Activated CD4-positive, alpha-beta T cell treated with anti-CD3 and anti-CD28 coated beads for 48 hours (primary cell): ENCODE data around the gene TBXAS1.
"Not testable (repeated sequence)": the region's sequence is repeated elsewhere in the genome, so short reads cannot be mapped to it uniquely, and the experiment has no call there.

Experiments
- DNase-seq: peaks from one replicate; pipeline ENCODE4 v3.0.0-alpha.2; 2020

The TBXAS1 gene

GRCh38 chr7:139828446-139828845, 618 bp upstream of the TBXAS1 start:
- DNase-seq: no peak

DNA sequence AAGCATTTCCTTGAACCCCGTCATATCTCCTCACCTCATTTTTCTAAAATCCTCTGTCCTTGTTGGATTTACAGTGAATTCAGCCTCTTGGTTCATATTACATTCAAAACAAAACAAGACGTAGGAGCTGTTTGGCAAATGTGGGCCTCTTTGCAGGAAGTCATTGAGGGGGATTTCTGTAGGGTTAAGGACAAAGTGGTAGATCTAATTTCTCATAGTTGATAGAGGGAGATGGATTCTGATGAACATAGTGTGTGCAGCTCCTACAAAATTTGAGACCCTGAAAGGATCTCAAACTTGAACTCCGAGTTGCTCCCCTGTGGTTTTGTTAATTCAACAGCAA, 682 bp downstream of the TBXAS1 start:
- no peak for DNase-seq

DNA sequence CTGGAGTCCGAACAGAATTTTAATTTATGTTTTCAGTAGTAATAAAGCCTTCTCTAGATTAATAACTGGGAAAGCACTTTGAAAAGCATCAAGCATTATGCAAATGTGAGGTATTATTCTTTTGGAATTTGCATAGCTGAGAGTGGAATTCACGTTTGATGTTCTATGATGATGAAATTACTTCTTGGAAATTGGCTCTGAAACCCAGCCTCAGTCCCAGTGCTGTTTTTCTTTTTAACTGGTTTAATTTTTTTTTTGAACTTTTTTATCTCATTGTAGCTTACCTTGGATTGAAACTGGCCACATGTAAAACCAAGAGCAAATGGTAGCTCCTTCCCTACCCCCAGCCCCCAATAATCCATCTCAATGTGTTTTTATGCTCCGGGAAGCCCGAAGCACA, 1.2 kb downstream of the TBXAS1 start:
- DNase-seq: no peak

DNA sequence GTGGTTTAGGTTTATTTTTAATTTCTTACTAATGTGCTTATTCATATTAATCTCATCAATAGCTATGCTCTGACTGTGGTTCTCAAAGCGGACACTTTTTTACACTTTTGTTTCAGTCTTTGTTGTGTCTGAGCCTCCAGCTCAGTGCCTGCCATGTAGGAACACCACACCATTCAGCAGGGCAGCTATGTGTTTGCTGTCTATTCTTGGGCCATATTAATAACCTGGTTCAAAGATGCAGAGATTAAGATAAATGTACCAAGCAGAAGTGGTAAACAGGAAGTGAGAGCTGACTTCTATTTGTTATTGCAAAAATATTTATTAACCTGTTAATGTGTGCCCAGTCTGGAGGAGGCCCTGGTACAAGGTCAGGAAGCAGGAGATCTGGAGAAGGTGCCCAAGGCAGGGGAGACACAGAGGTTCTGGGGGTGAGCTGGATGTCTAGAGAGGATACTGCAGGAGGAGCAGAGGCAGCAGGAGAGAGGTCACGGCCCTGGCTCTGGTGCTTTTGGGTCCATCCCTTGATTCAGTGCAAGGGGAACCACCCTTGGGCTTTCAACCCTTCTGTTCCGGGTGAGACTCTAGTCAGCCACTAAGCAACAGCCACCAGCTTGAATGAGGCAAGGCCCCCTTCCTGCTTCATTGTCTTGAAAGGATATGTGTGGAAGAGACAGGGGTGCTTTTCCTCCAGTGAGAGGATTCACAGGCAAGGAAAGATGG, 1.9 kb downstream of the TBXAS1 start:
- DNase-seq: no peak

GRCh38 chr7:139835848-139836247, 6.8 kb downstream of the TBXAS1 start:
- DNase-seq: not testable (repeated sequence)

DNA sequence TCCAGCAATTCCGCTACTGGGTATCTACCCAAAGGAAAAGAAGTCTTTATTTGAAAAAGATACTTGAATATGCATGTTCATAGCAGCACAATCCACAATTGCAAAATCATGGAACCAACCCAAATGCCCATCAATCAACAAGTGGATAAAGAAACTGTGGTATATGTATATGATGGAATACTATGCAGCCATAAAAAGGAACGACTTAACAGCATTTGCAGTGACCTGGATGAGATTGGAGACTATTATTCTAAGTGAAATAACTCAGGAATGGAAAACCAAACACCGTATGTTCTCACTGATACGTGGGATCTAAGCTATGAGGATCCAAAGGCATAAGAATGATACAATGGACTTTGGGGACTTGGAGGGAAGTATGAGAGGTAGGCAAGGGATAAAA, 8.2 kb downstream of the TBXAS1 start:
- DNase-seq: not testable (repeated sequence)

DNA sequence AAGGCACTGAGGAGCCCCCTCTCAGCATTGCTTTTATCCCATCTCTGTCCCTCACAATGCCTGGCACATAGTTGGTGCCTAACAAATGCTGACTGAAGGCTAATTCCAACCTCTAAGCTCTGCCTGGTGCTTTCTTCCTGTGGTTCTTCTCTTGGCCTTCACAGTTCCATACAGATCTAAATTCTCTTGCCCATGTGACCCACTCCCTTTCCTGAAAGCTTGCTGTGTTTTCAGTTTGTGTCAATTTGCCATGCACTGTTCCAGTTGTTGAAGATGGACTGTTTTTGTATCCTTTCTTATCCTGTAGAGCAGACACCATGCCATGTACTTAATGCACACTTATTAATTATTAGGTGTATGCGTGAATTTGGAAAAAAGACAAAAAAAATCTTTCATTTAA, 9.2 kb downstream of the TBXAS1 start:
- DNase-seq: no peak

DNA sequence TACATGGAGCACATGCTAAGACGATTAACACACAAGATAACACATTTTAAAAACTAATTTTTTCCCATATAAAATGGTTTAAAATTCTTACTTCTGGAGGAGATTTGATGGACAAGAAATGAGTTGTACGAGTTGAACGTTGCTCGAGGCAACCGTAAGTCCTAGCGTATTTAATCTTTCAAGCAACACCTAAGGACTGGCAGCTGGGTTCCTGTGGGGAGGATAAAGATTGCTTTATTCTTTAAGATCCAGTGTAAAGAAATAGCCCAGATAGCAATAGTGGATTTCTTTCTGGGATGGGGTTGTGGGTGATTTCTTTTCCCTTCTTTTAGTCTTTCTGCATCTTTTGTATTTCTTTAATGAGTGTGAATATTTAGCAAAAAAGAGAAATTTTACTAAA, 9.8 kb downstream of the TBXAS1 start:
- DNase-seq: no peak

- DNase-seq: no peak
Measured at GRCh38 chr7:139840776-139841175, 11.7 kb downstream of the TBXAS1 start.

- DNase-seq: no peak
Measured at GRCh38 chr7:139842401-139843210, 13.5 kb downstream of the TBXAS1 start.

DNA sequence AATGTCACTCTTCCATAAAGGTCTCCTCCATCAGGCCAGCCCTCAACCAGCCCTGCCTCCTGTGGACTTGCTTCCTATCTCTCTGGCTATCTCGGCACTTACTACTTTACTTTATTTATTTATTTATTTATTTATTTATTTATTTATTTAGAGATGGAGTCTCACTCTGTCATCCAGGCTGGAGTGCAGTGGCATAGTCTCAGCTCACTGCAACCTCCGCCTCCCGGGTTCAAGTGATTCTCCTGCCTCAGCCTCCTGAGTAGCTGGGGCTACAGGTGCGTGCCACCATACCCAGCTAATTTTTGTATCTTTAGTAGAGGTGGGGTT, 14.1 kb downstream of the TBXAS1 start:
- not testable (repeated sequence) for DNase-seq

DNA sequence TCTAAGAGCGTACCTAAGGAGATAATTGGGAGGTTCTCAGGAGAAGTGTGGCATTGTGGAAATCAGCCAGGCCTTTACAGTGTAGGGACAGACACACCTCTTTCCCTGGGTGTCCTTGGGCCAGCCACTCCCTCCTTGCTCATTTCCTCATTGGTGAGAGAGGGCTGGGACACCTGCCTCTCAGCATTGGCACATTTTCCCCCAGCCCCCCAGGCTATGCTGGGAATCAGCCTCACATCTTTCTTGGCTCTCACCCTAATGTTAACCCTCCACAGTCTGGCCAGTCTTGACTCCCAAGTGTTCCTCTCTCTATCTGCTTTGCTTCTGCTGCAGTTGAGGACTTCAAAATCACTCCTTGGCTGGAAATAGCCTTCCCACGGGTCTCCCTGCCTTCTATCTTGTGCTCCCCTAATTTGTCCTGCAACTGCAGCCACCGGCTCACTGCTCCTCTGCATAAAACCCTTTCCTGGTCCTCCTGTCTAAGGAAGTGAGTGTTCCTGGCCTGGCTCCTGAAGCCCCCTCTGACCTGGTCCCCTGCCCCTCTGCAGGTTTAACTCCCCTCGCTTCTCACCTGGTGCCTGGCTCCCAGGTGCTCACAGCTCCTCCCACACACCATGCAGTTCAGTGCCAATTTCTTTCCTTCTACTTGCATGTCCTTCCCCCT, 15.8 kb downstream of the TBXAS1 start:
- DNase-seq: no peak

DNA sequence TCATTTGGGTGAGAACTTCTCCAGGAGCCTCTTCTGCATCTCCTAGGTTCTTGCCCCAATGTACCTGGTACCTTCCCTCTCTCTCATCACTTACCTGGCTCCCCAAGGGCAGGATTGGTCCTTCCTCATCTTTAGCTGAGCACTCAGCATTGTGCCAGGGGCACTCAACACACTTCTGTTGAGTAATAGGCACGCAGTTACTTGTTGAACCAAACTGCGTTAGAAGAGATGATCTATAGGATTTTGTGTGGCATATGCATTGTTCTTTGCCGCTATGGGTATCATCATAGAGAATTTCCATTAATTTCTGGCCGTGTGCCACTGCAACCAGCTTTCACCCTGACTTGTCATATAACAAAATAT, 16.4 kb downstream of the TBXAS1 start:
- no peak for DNase-seq

GRCh38 chr7:139846297-139846696, 17.2 kb downstream of the TBXAS1 start:
- DNase-seq: no peak

GRCh38 chr7:139848274-139848673, 19.2 kb downstream of the TBXAS1 start:
- no peak for DNase-seq

GRCh38 chr7:139850906-139851305, 21.8 kb downstream of the TBXAS1 start:
- DNase-seq: no peak

DNA sequence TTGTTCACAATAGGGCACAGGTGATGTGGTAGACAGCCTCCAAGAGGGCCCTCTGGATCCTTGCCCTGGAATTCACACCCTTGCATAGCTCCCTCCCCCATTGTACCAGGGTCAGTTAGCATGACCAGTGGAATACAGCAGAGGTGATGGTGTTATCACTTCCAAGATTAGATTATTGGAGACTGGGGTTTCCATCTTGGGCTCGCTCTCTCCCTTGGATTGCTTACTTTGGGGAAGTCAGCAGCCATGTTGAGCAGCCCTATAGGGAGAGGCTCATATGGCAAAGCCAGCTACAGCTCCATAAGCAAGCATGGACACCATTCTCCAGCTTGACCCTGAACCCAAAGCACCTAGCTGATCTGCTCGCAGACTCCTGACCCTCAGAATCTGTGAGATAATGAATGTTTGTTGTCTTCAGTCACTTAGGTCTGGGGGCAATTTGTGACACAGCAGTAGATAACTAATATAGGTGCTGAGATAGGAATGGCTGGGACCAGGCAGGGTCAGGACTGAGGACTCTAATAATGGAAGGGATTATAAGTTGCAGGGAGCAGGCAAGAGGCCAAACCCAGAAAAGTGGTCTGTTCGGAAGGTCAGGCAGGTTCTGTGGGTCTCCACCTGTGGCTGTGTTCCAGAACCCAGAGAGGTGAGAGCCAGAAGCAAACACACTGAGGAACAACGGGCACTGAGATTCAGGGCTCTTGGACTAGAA, 22.9 kb downstream of the TBXAS1 start:
- DNase-seq: no peak

- DNase-seq: no peak
Measured at GRCh38 chr7:139852482-139852845, 23.4 kb downstream of the TBXAS1 start.

DNA sequence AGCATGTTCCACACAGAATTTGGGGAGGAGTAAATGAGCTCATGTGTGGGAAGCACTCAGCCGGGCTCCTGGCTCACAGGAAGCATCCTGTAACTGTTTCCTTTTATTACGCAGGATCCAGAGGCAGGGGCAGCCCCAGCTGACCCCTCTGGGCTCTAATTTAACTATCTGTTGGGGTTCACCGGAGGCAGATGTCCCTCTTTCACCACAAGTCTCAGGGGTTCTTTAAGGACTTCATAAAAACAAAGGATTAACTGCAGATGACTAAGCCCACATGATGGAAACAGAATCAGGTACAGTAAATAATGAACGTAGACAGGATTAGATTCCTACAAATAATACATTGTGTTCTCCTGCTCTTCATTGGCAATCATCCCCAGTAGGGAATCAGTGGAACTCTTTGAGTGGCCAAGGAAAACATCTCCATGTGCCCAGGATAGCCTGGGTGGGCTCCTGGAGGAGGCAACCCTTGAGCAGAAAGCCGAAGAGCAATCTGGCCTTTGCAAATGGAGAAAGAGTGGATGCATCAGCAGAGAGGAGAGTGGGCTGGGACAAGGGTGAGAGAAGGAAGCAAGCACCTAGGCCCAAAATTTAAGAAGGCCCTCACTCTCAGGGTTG, 24.6 kb downstream of the TBXAS1 start:
- no peak for DNase-seq

DNA sequence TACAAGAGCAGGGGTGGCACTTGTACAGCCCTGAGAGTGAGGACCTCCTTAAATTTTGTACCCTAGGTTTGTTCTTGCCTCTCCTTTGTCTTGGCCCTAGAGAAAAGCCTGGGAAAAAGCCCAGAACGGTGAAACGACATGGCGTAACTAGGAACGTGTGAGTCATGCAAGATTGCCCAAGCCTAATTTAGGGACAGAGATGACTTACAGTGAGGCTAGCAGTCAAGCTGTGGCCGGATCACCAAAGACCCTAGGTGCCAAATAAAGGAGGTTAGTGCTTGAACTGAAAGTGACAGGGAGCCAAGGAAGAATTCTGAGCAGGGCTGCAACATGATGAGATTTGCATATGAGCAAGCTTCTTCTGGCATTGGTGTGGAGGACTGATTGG, 25.1 kb downstream of the TBXAS1 start:
- no peak for DNase-seq

GRCh38 chr7:139854803-139855497, 25.9 kb downstream of the TBXAS1 start:
- DNase-seq: no peak

GRCh38 chr7:139855498-139856270, 26.6 kb downstream of the TBXAS1 start:
- no peak for DNase-seq
